Liver (tissue), 9 donors: ENCODE measurements around the gene FRMPD4. TPM values are rescaled to one million over a fixed set of nuclear protein-coding genes. Genes with fewer than 3 reads are reported as not detected.

ENCODE experiments used
- DNase-seq: peaks from one replicate; pipeline ENCODE4 v3.0.0-alpha.2; 2017; ENCODE audit warnings: low spot score
- H3K27ac ChIP-seq, 2 donors: one replicate each; pipeline ENCODE4 v1.7.0; 2013; ENCODE audit warnings: inconsistent platforms in 2 of 2, low read length in 2 of 2, control low read depth in 1 of 2, low read depth in 1 of 2, mild to moderate bottlenecking in 1 of 2
- H3K27me3 ChIP-seq, 4 donors: one replicate each; pipeline versions ENCODE4 v1.6.1 to v1.7.0; 2013; ENCODE audit warnings: low read length in 3 of 4, inconsistent platforms in 1 of 4, mild to moderate bottlenecking in 1 of 4, moderate library complexity in 1 of 4; ENCODE audit not compliant: control insufficient read depth in 4 of 4, insufficient read depth in 4 of 4
- H3K36me3 ChIP-seq, 4 donors: one replicate each; pipeline versions ENCODE4 v1.6.1 to v1.7.0; 2013; ENCODE audit warnings: low read length in 3 of 4, mild to moderate bottlenecking in 3 of 4, low read depth in 1 of 4, moderate library complexity in 1 of 4; ENCODE audit not compliant: control insufficient read depth in 4 of 4, insufficient read depth in 3 of 4
- H3K4me1 ChIP-seq, 4 donors: one replicate each; pipeline versions ENCODE4 v1.6.1 to v1.7.0; 2013; ENCODE audit warnings: low read length in 3 of 4, mild to moderate bottlenecking in 3 of 4, moderate library complexity in 1 of 4; ENCODE audit not compliant: control insufficient read depth in 4 of 4, insufficient read depth in 4 of 4
- H3K4me3 ChIP-seq, 3 donors: one replicate each; pipeline versions ENCODE4 v1.6.1 to v1.7.0; 2013; ENCODE audit warnings: low read length in 3 of 3, control low read depth in 1 of 3, low read depth in 1 of 3, mild to moderate bottlenecking in 1 of 3
- H3K9ac ChIP-seq, 2 donors: one replicate each; pipeline ENCODE4 v1.7.0; 2013; ENCODE audit warnings: low read length in 2 of 2, mild to moderate bottlenecking in 2 of 2, moderate library complexity in 2 of 2, control low read depth in 1 of 2, low read depth in 1 of 2
- H3K9me3 ChIP-seq, 4 donors: one replicate each; pipeline versions ENCODE4 v1.6.1 to v1.7.0; 2013; ENCODE audit warnings: low read length in 3 of 4; ENCODE audit not compliant: control insufficient read depth in 4 of 4
- FOXA1 ChIP-seq: IDR thresholded peaks from 2 replicates; pipeline ENCODE4 v1.6.1; 2016; ENCODE audit warnings: antibody characterized with exemption
- GABPA ChIP-seq, 2 donors: IDR thresholded peaks in 1 of 2; conservative IDR thresholded peaks in 1 of 2; 2 replicates each; pipeline ENCODE4 v1.6.1; 2016; ENCODE audit warnings: antibody characterized with exemption in 2 of 2, mild to moderate bottlenecking in 1 of 2, moderate library complexity in 1 of 2
- HNF4A ChIP-seq, 2 donors: conservative IDR thresholded peaks; 2 replicates each; pipeline ENCODE4 v1.6.1; 2016; ENCODE audit warnings: antibody characterized with exemption in 2 of 2, mild to moderate bottlenecking in 2 of 2
- JUND ChIP-seq, 2 donors: IDR thresholded peaks; 2 replicates each; pipeline ENCODE4 v1.6.1; 2016; ENCODE audit warnings: antibody characterized with exemption in 2 of 2
- RAD21 ChIP-seq, 2 donors: IDR thresholded peaks; 2 replicates each; pipeline ENCODE4 v1.6.1; 2016; ENCODE audit warnings: antibody characterized with exemption in 2 of 2, mild to moderate bottlenecking in 2 of 2
- SP1 ChIP-seq: IDR thresholded peaks from 2 replicates; pipeline ENCODE4 v1.6.1; 2018; ENCODE audit warnings: antibody characterized with exemption, mild to moderate bottlenecking
- YY1 ChIP-seq: IDR thresholded peaks from 2 replicates; pipeline ENCODE4 v1.6.1; 2016; ENCODE audit warnings: antibody characterized with exemption, mild to moderate bottlenecking
- WGBS: extraction: QIAGEN DNeasy Blood & Tissue Kit; methylation state at CpG from one replicate; pipeline ENCODE4 v1.1.7; 2013; 5-methylcytosine and 5-hydroxymethylcytosine counted together
- polyA plus RNA-seq, 2 donors: library from polyadenylated mRNA; stranded (reverse) in 1 of 2; unstranded in 1 of 2; fragments of 200-250 nt in 1 of 2; fragments of >200 nt in 1 of 2; fragmentation: Nextera tagmentation in 1 of 2; extraction: Ambion mirVana in 1 of 2; gene quantifications; one replicate each; pipeline versions ENCODE4 v1.2.1 to v1.2.3, GENCODE V29; 2013 to 2015
- total RNA-seq, 2 donors: library from RNA; depleted of rRNA; stranded (reverse); fragments of >200 nt; gene quantifications; one replicate each; pipeline ENCODE4 v1.2.3, GENCODE V29; 2014
- TF ChIP-seq, protein P1 (sequence below): IDR thresholded peaks from 2 replicates; pipeline ENCODE4 v1.6.1; 2016; ENCODE audit warnings: antibody characterized with exemption, mild to moderate bottlenecking
- TF ChIP-seq, protein P2 (sequence below): IDR thresholded peaks from 2 replicates; pipeline ENCODE4 v1.6.1; 2016; ENCODE audit warnings: antibody characterized with exemption
- TF ChIP-seq, protein P3 (sequence below): fragments of 150-350 bp; IDR thresholded peaks from 2 replicates; pipeline ENCODE4 v1.5.1; 2017; ENCODE audit warnings: improper control_type of control experiment, low read depth, low read length; ENCODE audit not compliant: missing input control
- TF ChIP-seq, protein P4 (sequence below): IDR thresholded peaks from 2 replicates; pipeline ENCODE4 v1.6.1; 2016; ENCODE audit warnings: antibody characterized with exemption
- donor health status: healthy.
- donor health status: healthy.
- donor health status: healthy.
- donor health status: healthy.
- donor health status: healthy.

The FRMPD4 gene
- total and polyA plus RNA-seq, 4 donors = 0.01 to 0.08 (median 0.03) TPM; not detected in 1

DNA sequence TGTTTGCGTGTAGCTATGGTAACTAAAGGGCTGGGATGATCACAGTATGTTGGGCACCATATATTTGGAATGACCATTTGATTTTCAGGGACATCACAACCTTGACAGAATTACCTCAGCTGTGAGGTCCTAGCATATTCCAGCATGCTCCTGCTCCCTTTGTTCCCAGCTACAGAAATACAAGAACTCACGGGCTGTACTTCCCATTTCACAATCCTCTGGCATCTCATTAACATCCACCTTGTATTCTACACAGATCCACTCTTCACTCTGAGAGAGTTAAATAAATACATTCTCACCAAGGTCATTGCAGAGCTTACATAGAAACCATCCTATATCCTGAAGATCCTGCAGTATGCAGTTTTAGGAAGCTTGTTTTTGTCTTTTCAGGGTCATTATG, 169.7 kb downstream of the FRMPD4 start (continued):
- TF ChIP-seq, protein P1, sequence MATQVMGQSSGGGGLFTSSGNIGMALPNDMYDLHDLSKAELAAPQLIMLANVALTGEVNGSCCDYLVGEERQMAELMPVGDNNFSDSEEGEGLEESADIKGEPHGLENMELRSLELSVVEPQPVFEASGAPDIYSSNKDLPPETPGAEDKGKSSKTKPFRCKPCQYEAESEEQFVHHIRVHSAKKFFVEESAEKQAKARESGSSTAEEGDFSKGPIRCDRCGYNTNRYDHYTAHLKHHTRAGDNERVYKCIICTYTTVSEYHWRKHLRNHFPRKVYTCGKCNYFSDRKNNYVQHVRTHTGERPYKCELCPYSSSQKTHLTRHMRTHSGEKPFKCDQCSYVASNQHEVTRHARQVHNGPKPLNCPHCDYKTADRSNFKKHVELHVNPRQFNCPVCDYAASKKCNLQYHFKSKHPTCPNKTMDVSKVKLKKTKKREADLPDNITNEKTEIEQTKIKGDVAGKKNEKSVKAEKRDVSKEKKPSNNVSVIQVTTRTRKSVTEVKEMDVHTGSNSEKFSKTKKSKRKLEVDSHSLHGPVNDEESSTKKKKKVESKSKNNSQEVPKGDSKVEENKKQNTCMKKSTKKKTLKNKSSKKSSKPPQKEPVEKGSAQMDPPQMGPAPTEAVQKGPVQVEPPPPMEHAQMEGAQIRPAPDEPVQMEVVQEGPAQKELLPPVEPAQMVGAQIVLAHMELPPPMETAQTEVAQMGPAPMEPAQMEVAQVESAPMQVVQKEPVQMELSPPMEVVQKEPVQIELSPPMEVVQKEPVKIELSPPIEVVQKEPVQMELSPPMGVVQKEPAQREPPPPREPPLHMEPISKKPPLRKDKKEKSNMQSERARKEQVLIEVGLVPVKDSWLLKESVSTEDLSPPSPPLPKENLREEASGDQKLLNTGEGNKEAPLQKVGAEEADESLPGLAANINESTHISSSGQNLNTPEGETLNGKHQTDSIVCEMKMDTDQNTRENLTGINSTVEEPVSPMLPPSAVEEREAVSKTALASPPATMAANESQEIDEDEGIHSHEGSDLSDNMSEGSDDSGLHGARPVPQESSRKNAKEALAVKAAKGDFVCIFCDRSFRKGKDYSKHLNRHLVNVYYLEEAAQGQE = no peak
- no peak for TF ChIP-seq JUND (IDR thresholded peaks at IDR 0.05)
- no peak for TF ChIP-seq FOXA1
- no peak for TF ChIP-seq RAD21 (IDR thresholded peaks at IDR 0.05)
- TF ChIP-seq GABPA (IDR thresholded peaks at IDR 0.05 in 1 of 2, conservative IDR thresholded peaks at IDR 0.05 in 1 of 2) = no peak

DNA sequence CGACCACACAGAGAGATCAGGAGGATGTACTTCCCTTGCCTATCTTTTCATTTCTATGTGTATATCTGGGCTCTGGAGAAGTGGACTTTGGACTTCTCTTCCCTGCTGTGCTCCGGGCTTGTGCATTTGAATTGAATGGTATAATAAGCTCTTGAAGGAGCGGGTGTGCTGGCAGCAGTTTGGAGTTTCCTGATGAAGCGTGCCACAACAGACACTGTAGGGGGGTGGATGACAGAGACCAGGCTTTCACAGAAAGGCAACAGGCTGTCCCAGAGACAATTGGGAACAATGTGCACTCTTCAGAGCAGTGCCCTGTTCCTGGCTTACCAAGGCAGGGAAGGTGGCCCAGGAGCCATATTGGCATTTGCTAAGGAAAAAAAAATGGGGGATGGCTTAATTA, 170.1 kb downstream of the FRMPD4 start:
- TF ChIP-seq HNF4A (conservative IDR thresholded peaks at IDR 0.05) = no peak
- TF ChIP-seq, protein P2, sequence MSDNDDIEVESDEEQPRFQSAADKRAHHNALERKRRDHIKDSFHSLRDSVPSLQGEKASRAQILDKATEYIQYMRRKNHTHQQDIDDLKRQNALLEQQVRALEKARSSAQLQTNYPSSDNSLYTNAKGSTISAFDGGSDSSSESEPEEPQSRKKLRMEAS = no peak
- TF ChIP-seq SP1 = no peak
- TF ChIP-seq YY1 = no peak
- TF ChIP-seq FOXA1 = no peak
- TF ChIP-seq, protein P3, sequence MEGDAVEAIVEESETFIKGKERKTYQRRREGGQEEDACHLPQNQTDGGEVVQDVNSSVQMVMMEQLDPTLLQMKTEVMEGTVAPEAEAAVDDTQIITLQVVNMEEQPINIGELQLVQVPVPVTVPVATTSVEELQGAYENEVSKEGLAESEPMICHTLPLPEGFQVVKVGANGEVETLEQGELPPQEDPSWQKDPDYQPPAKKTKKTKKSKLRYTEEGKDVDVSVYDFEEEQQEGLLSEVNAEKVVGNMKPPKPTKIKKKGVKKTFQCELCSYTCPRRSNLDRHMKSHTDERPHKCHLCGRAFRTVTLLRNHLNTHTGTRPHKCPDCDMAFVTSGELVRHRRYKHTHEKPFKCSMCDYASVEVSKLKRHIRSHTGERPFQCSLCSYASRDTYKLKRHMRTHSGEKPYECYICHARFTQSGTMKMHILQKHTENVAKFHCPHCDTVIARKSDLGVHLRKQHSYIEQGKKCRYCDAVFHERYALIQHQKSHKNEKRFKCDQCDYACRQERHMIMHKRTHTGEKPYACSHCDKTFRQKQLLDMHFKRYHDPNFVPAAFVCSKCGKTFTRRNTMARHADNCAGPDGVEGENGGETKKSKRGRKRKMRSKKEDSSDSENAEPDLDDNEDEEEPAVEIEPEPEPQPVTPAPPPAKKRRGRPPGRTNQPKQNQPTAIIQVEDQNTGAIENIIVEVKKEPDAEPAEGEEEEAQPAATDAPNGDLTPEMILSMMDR = no peak
- H3K9ac ChIP-seq = no peak overlapping the region
- no peak for DNase-seq
- peaks cover 0 to 6% (median 1%) of the 10 kb centered on the region in 4 donors for H3K4me1 ChIP-seq
- no peaks in the 10 kb centered on the region for H3K36me3 ChIP-seq
- H3K27ac ChIP-seq = no peak overlapping the region
- no peak overlapping the region for H3K4me3 ChIP-seq
- H3K27me3 ChIP-seq = no peaks in the 10 kb centered on the region
- H3K9me3 ChIP-seq = no peaks in the 10 kb centered on the region
- WGBS = 54% methylated on average over 4 of the region's 4 CpGs

DNA sequence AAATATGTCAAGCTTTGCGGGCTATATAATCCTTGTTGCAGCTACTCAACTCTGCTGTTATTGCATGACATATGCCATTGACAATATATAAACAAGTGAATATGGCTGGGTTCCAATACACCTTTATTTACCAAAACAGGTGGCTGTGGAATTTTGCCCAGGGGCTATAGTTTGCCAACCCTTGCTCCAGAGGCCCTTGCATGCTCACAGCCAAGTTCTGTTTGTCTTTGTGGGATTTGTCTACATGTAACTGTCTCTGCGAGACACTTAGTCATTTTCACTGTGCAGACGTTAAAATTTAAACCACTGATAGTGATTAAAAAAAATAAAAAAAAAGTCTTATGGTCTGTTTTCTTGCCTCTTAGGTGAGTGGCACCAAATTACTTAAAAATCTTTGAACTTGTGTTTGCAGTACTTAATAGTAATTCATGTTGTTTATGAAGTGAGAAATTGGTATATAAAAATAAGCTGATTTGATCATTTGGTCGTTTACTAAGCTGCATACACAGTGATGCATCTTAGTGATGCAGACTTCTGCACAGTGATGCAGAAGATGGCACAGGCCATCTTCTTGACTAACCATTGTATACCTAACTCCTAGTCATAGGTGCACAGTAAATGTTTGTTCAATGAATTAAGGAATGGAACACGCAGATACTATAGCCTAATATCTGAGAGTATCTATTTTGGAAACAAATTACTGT, 170.9 kb downstream of the FRMPD4 start:
- Histone ChIP-seq H3K9ac (no peak overlapping the region), H3K36me3 (no peaks in the 10 kb centered on the region), H3K27ac (no peak overlapping the region), H3K9me3 (no peaks in the 10 kb centered on the region), H3K4me3 (no peak overlapping the region), H3K27me3 (no peaks in the 10 kb centered on the region), H3K4me1 (peaks cover 0 to 6% (median 1%) of the 10 kb centered on the region in 4 donors)
- 43% methylated on average over 5 of the region's 5 CpGs for WGBS
- TF ChIP-seq, protein P4, sequence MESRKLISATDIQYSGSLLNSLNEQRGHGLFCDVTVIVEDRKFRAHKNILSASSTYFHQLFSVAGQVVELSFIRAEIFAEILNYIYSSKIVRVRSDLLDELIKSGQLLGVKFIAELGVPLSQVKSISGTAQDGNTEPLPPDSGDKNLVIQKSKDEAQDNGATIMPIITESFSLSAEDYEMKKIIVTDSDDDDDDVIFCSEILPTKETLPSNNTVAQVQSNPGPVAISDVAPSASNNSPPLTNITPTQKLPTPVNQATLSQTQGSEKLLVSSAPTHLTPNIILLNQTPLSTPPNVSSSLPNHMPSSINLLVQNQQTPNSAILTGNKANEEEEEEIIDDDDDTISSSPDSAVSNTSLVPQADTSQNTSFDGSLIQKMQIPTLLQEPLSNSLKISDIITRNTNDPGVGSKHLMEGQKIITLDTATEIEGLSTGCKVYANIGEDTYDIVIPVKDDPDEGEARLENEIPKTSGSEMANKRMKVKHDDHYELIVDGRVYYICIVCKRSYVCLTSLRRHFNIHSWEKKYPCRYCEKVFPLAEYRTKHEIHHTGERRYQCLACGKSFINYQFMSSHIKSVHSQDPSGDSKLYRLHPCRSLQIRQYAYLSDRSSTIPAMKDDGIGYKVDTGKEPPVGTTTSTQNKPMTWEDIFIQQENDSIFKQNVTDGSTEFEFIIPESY = no peak
- peak; percentile 17 to 35 for TF ChIP-seq HNF4A (conservative IDR thresholded peaks at IDR 0.05)
- DNase-seq = no peak
